H1 (cell line): ENCODE measurements around the gene PGAM4. TPM values are rescaled to one million over a fixed set of nuclear protein-coding genes. Genes with fewer than 3 reads are reported as not detected.

Experiments
- CTCF ChIA-PET: fragments of 300-600 bp; sonication (Branson Sonifier 250); formaldehyde crosslinking; loops from one replicate; lab custom pipeline; 2021; ENCODE audit not compliant: partially characterized antibody; lab: Charles Lee
- POLR2A ChIA-PET: fragments of 300-600 bp; sonication (Branson Sonifier 250); formaldehyde crosslinking; loops from one replicate; lab custom pipeline; 2021; ENCODE audit warnings: inconsistent platforms; ENCODE audit not compliant: partially characterized antibody; lab: Charles Lee
- DNase-seq, 2 experiments: peaks; one replicate each; pipeline versions ENCODE4 v3.0.0 to v3.0.0-alpha.2; 2010 to 2022; ENCODE audit warnings: low spot score in 2 of 2, low read depth in 1 of 2, mixed read lengths in 1 of 2
- FAIRE-seq: peaks from 2 replicates; lab custom pipeline; 2011; peaks lifted over from hg19 to GRCh38; lab: Jason Lieb, UNC
- H2AFZ ChIP-seq: 2 replicates; pipeline ENCODE4 v1.8.1; 2012; ENCODE audit warnings: low read length, inconsistent platforms
- H2AK5ac ChIP-seq: 2 replicates; pipeline ENCODE4 v1.6.1; 2013; ENCODE audit warnings: low read depth, low read length
- H2BK120ac ChIP-seq: replicated peaks from 2 replicates; pipeline ENCODE3; 2013; ENCODE audit warnings: low read depth, low read length, inconsistent platforms
- H2BK12ac ChIP-seq: 2 replicates; pipeline ENCODE4 v1.6.1; 2013; ENCODE audit warnings: low read depth, low read length
- H2BK15ac ChIP-seq: 2 replicates; pipeline ENCODE4 v1.6.1; 2013; ENCODE audit warnings: low read length
- H2BK20ac ChIP-seq: 2 replicates; pipeline ENCODE4 v1.6.1; 2013; ENCODE audit warnings: low read length
- H2BK5ac ChIP-seq: 2 replicates; pipeline ENCODE4 v1.6.1; 2013; ENCODE audit warnings: low read depth, low read length
- H3K14ac ChIP-seq: 2 replicates; pipeline ENCODE4 v1.6.1; 2013; ENCODE audit warnings: inconsistent platforms; ENCODE audit not compliant: insufficient read length
- H3K18ac ChIP-seq: 2 replicates; pipeline ENCODE4 v1.6.1; 2013; ENCODE audit warnings: low read length; ENCODE audit errors: extremely low read depth
- H3K23ac ChIP-seq: 2 replicates; pipeline ENCODE4 v1.6.1; 2013; ENCODE audit warnings: inconsistent platforms; ENCODE audit not compliant: insufficient read length
- H3K23me2 ChIP-seq: 2 replicates; pipeline ENCODE4 v1.6.1; 2013; ENCODE audit warnings: low read depth, low read length
- H3K27ac ChIP-seq: 2 replicates; pipeline ENCODE4 v1.6.1; 2011; ENCODE audit warnings: low read depth, low read length, inconsistent platforms
- H3K27me3 ChIP-seq, 4 experiments: replicated peaks in 1 of 4; 1 replicate in 1 of 4; 2 replicates in 3 of 4; pipeline versions ENCODE4 v1.6.1 to v1.8.1; 2011 to 2013; ENCODE audit warnings: low read length in 3 of 4, mild to moderate bottlenecking in 3 of 4, inconsistent platforms in 2 of 4, mixed read lengths in 2 of 4, moderate library complexity in 1 of 4; ENCODE audit not compliant: control insufficient read depth in 3 of 4, insufficient read depth in 3 of 4; ENCODE audit errors: extremely low read depth in 1 of 4
- H3K36me3 ChIP-seq, 4 experiments: 2 replicates each; pipeline versions ENCODE4 v1.6.1 to v1.8.1; 2011 to 2013; ENCODE audit warnings: mild to moderate bottlenecking in 4 of 4, low read length in 3 of 4, moderate library complexity in 2 of 4, control low read depth in 1 of 4, inconsistent platforms in 1 of 4; ENCODE audit not compliant: insufficient read depth in 4 of 4, control insufficient read depth in 2 of 4
- H3K4ac ChIP-seq: replicated peaks from 2 replicates; pipeline ENCODE3; 2013; ENCODE audit warnings: low read length, low read depth, mixed read lengths, inconsistent platforms; ENCODE audit not compliant: insufficient read length
- H3K4me1 ChIP-seq, 4 experiments: replicated peaks in 1 of 4; 1 replicate in 1 of 4; 2 replicates in 3 of 4; pipeline versions ENCODE4 v1.6.1 to v1.8.1; 2011 to 2013; ENCODE audit warnings: low read length in 3 of 4, inconsistent platforms in 2 of 4, mixed read lengths in 1 of 4; ENCODE audit not compliant: insufficient read depth in 4 of 4, control insufficient read depth in 3 of 4
- H3K4me2 ChIP-seq, 2 experiments: 2 replicates each; pipeline versions ENCODE4 v1.6.1 to v1.8.1; 2011 to 2013; ENCODE audit warnings: low read depth in 2 of 2, low read length in 2 of 2, control low read depth in 1 of 2, inconsistent platforms in 1 of 2, mild to moderate bottlenecking in 1 of 2; ENCODE audit not compliant: insufficient read depth in 1 of 2
- H3K4me3 ChIP-seq, 4 experiments: fragments of 200-600, 300-600 bp in 1 of 4; sonication (generic), shearing (Covaris generic), sonication (Bioruptor Twin) in 1 of 4; 2 replicates each; pipeline versions ENCODE4 v1.5.1 to v1.8.1; 2011 to 2016; ENCODE audit warnings: low read length in 4 of 4, low read depth in 3 of 4, control low read depth in 2 of 4, inconsistent platforms in 2 of 4, mild to moderate bottlenecking in 2 of 4, mixed read lengths in 1 of 4, moderate library complexity in 1 of 4; ENCODE audit not compliant: insufficient read depth in 2 of 4; ENCODE audit errors: extremely low read depth in 1 of 4
- H3K56ac ChIP-seq: replicated peaks from 2 replicates; pipeline ENCODE3; 2013; ENCODE audit warnings: low read depth, mild to moderate bottlenecking, mixed read lengths, low read length, inconsistent platforms; ENCODE audit not compliant: insufficient read length
- H3K79me1 ChIP-seq: 2 replicates; pipeline ENCODE4 v1.6.1; 2013; ENCODE audit warnings: low read depth, low read length, control low read depth
- H3K79me2 ChIP-seq, 2 experiments: 2 replicates each; pipeline versions ENCODE4 v1.6.1 to v1.8.1; 2012 to 2013; ENCODE audit warnings: low read length in 2 of 2, mild to moderate bottlenecking in 2 of 2, inconsistent platforms in 1 of 2; ENCODE audit not compliant: insufficient read depth in 2 of 2, control insufficient read depth in 1 of 2
- H3K9ac ChIP-seq, 4 experiments: replicated peaks in 1 of 4; 1 replicate in 1 of 4; 2 replicates in 3 of 4; pipeline versions ENCODE4 v1.6.1 to v1.8.1; 2011 to 2013; ENCODE audit warnings: low read depth in 3 of 4, low read length in 3 of 4, control low read depth in 2 of 4, mild to moderate bottlenecking in 2 of 4, moderate library complexity in 2 of 4, inconsistent platforms in 1 of 4; ENCODE audit errors: extremely low read depth in 1 of 4
- H3K9me3 ChIP-seq, 2 experiments: 2 replicates each; pipeline versions ENCODE4 v1.6.1 to v1.8.1; 2012 to 2013; ENCODE audit warnings: mild to moderate bottlenecking in 2 of 2, moderate library complexity in 2 of 2, control low read depth in 1 of 2, inconsistent platforms in 1 of 2, low read depth in 1 of 2, low read length in 1 of 2, mixed read lengths in 1 of 2; ENCODE audit not compliant: insufficient read depth in 2 of 2
- H4K20me1 ChIP-seq, 2 experiments: replicated peaks in 1 of 2; 2 replicates each; pipeline versions ENCODE3 to v1.8.1; 2011 to 2013; ENCODE audit warnings: inconsistent platforms in 2 of 2, low read length in 2 of 2, mild to moderate bottlenecking in 1 of 2; ENCODE audit not compliant: insufficient read depth in 2 of 2, control insufficient read depth in 1 of 2
- H4K5ac ChIP-seq: 2 replicates; pipeline ENCODE4 v1.6.1; 2013; ENCODE audit warnings: low read length, low read depth, mixed read lengths, inconsistent platforms; ENCODE audit not compliant: insufficient read length
- H4K8ac ChIP-seq: 2 replicates; pipeline ENCODE4 v1.8.0; 2013; ENCODE audit warnings: mild to moderate bottlenecking, moderate library complexity, low read length, inconsistent platforms; ENCODE audit not compliant: insufficient read depth; ENCODE audit errors: extremely low read depth
- H4K91ac ChIP-seq: replicated peaks from 2 replicates; pipeline ENCODE3; 2013; ENCODE audit warnings: low read length, mixed read lengths, inconsistent platforms; ENCODE audit not compliant: insufficient read length
- ASH2L ChIP-seq: fragments of 200-600, 300-600 bp; sonication (generic); IDR thresholded peaks from one replicate; pipeline ENCODE4 v1.7.1; 2017; ENCODE audit warnings: low read length
- BCL11A ChIP-seq, 2 experiments: IDR thresholded peaks; one replicate each; pipeline ENCODE4 v1.6.1; 2011; ENCODE audit warnings: low read depth in 2 of 2, low read length in 2 of 2, mild to moderate bottlenecking in 2 of 2
- CEBPB ChIP-seq: IDR thresholded peaks from 2 replicates; pipeline ENCODE4 v1.6.1; 2012; ENCODE audit warnings: low read depth, low read length
- CHD2 ChIP-seq: IDR thresholded peaks from 2 replicates; pipeline ENCODE4 v1.6.1; 2012; ENCODE audit warnings: low read length, improper control_type of control experiment
- EZH2 ChIP-seq: fragments of 200-600 bp; sonication (generic); IDR thresholded peaks from 2 replicates; pipeline ENCODE4 v1.7.1; 2012; ENCODE audit warnings: low read depth, mild to moderate bottlenecking, moderate library complexity, low read length, inconsistent platforms; ENCODE audit not compliant: severe bottlenecking
- NRF1 ChIP-seq: IDR thresholded peaks from 2 replicates; pipeline ENCODE4 v1.6.1; 2011; ENCODE audit warnings: mild to moderate bottlenecking, low read depth, low read length, improper control_type of control experiment
- TAF7 ChIP-seq: optimal IDR thresholded peaks from 2 replicates; pipeline ENCODE3; 2011; ENCODE audit warnings: low read depth, mild to moderate bottlenecking, inconsistent platforms, low read length, moderate library complexity, borderline replicate concordance
- WGBS, 2 experiments: shearing (Covaris generic) in 1 of 2; methylation state at CpG; one replicate each; pipeline versions ENCODE4 v1.1.6 to v1.1.7; 2013 to 2015; ENCODE audit warnings: low lambda C conversion rate in 2 of 2, mixed read lengths in 2 of 2, inconsistent platforms in 1 of 2, low coverage in 1 of 2, missing lambda C conversion rate in 1 of 2; ENCODE audit not compliant: insufficient replicate concordance in 2 of 2, insufficient coverage in 1 of 2, insufficient read length in 1 of 2; ENCODE audit errors: extremely low coverage in 1 of 2, missing lambda C conversion rate in 1 of 2; 5-methylcytosine and 5-hydroxymethylcytosine counted together
- polyA plus RNA-seq, 7 experiments: library from polyadenylated mRNA; depleted of rRNA in 3 of 7; stranded (reverse) in 5 of 7; unstranded in 2 of 7; fragments of >200 nt in 5 of 7; fragments of 200-250 nt in 2 of 7; gene quantifications; 1 replicate in 5 of 7; 2 replicates in 1 of 7; 4 replicates in 1 of 7; pipeline versions ENCODE4 v1.2.1 to v1.2.3, GENCODE V29; 2011 to 2013; ENCODE audit warnings: missing spikeins in 2 of 7, mixed read lengths in 2 of 7
- total RNA-seq: library from RNA; stranded (reverse); fragmentation: NEBNext Ultra II Directional; extraction: Animal tissue kit (Norgen Biotek cat#: 25700); gene quantifications from 2 replicates; pipeline ENCODE4 v1.2.1, GENCODE V29; 2021
- TF ChIP-seq, protein P1 (sequence below): IDR thresholded peaks from 2 replicates; pipeline ENCODE4 v1.6.1; 2011; ENCODE audit warnings: low read depth, mild to moderate bottlenecking, low read length; ENCODE audit not compliant: insufficient read depth

PGAM4 gene
- total and polyA plus RNA-seq, 2 of the 8 experiments (the other 6 are each of a cell fraction or from before 2014, with no cell fraction given): 0.54 to 0.56 TPM

DNA sequence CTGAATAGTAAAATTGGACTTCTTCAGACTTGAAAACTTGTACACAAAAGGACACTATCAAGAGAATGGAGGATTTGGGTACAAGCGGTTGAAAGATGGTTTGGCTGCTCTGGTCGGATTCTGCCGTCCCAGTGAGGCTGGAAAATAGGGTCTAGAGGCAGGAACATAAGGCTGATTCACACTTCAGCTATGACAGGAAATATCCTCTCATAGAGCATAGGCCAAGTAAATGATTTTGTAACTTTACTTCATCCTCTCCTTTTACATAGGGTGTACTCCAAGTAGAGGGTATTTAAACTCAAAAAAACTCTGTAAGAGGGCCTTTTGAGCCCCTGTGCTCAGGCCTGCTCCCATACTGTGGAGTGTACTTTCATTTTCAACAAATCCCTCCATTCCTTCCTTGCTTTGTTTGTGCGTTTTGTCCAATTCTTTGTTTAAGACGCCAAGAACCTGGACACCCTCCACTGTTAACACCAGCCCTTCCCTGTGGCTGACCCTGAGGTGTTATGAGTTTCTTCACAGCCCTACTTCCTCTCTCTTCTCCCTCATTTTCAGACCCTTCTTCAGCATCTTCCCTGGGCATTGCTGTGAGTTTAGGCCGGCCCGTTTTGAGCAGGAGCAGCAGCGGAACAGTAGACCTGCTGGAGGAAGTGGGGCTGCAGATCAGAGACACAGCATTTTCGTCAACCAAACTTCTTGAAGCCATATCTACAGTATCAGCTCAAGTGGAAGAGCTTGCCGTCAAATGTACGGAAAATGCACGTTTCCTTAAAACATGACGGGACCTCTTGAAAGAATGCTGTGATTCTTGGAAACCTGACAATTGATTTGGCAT, 7.2 kb downstream of the PGAM4 start:
- H2BK12ac ChIP-seq: no peak overlapping the region
- WGBS, 2 experiments: 85% methylated on average over 12 of the region's 13 CpGs; no CpG with 5 or more reads in 1 of the 2 experiments
- no peaks in the 10 kb centered on the region for H4K20me1 ChIP-seq
- H3K27ac ChIP-seq: no peak overlapping the region
- H2BK120ac ChIP-seq: no peak overlapping the region
- no peaks in the 10 kb centered on the region for H3K79me1 ChIP-seq
- no peaks in the 10 kb centered on the region for H3K36me3 ChIP-seq
- H3K18ac ChIP-seq: no peak overlapping the region
- no peak overlapping the region for H2BK15ac ChIP-seq
- FAIRE-seq (no peak), DNase-seq (no peak)
- H2AK5ac ChIP-seq: no peak overlapping the region
- no peak overlapping the region for H3K4me2 ChIP-seq
- H3K23me2 ChIP-seq: no peaks in the 10 kb centered on the region
- H3K4me3 ChIP-seq: no peak overlapping the region
- no peak overlapping the region for H2BK20ac ChIP-seq
- CTCF ChIA-PET: no interaction called here
- H2AFZ ChIP-seq: no peak overlapping the region
- POLR2A ChIA-PET: interaction anchor here (1.6 kb wide), 1 partner anchor 18 kb away, joined by 5 read pairs; no protein-coding TSS in a partner anchor
- H3K23ac ChIP-seq: no peak overlapping the region
- no peak overlapping the region for H3K14ac ChIP-seq
- H2BK5ac ChIP-seq: no peak overlapping the region
- no peak overlapping the region for H3K56ac ChIP-seq
- TF ChIP-seq CHD2 (no peak), CEBPB (no peak), ASH2L (no peak), BCL11A (IDR thresholded peaks at IDR 0.05; ENCODE audit: low read depth in 2 of 2, low read length in 2 of 2) (no peak), TAF7 (no peak), NRF1 (no peak), EZH2 (no peak)
- TF ChIP-seq, protein P1, sequence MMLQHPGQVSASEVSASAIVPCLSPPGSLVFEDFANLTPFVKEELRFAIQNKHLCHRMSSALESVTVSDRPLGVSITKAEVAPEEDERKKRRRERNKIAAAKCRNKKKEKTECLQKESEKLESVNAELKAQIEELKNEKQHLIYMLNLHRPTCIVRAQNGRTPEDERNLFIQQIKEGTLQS: no peak
- H3K27me3 ChIP-seq: no peaks in the 10 kb centered on the region
- no peak overlapping the region for H4K8ac ChIP-seq
- H3K9ac ChIP-seq: no peak overlapping the region
- no peak overlapping the region for H4K91ac ChIP-seq
- no peak overlapping the region for H3K4ac ChIP-seq
- H3K79me2 ChIP-seq: no peaks in the 10 kb centered on the region
- H4K5ac ChIP-seq: no peak overlapping the region
- H3K4me1 ChIP-seq: no peaks in the 10 kb centered on the region
- H3K9me3 ChIP-seq: no peaks in the 10 kb centered on the region
